Measurements from ENCODE around the gene CPEB2.
A peak's percentile ranks its signal among the peaks of the same experiment; 100 is the strongest.

CPEB2 gene

DNA sequence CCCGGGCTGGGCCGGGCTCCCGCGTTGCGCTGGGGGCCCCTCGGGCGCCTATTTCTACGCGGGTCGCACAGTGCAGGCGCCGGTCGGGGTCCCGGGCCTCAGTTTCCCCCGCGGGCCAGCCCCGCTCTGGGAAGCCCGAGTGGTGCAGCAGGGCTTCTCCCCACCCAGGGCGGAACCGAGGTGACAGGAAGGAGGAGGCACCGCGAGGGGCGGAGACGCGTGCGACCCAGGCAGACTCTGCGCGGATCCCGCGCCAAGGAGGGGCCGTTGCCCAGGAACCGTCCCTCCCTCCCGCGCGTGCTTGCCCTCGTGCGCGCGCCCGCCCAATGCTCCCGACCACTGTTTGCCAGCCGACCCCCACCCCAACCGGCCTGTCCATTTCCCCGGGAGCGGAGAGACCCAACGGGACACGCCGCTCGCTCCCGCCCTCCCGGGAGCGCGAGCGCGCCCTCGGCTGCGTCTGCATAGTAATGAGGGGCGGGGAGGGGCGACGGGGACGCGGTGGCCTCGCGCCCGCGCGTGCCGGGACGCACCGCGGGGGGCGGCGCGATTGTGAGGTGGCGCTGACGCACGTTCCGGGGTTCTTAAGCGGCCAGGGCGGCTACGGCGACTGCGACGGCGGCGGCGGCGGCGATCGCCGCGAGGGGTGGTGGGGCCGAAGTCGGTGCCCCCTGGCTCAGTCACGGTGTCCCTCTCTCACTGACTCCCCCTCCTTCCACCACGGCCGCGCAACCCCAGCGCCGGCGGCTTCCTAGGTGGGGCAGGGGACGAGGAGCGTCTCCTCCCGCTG is at the start of gene CPEB2:
Gene CPEB2 (plus strand): TSS at position 613 of the 790 bp plus-strand sequence. CDS start 193 bp downstream, outside the sequence.
- peaks cover 0 to 6% (median 3%) of the 10 kb centered on the region in 11 experiments; a peak in 10 of 22 replicates for H3K9me3 ChIP-seq (replicated peaks in 1 of 11)
- H3K4me3 ChIP-seq: peak within 1 kb of the TSS; percentile 80 to 100 (median 92)
- H3K27ac ChIP-seq: peak within 1 kb of the TSS; percentile 92 to 99 (median 95)
- no peak for TF ChIP-seq Cebpa-rat (IDR thresholded peaks at IDR 0.05)
- H3K27me3 ChIP-seq: peaks cover 0 to 32% (median 29%) of the 10 kb centered on the region in 11 experiments; a peak in 19 of 22 replicates
- peak within 1 kb of the TSS; percentile 90 to 99 (median 95) for H3K9ac ChIP-seq
- H3K4me2 ChIP-seq: peak within 1 kb of the TSS; percentile 82 to 99 (median 94)
- H4K20me1 ChIP-seq: peaks cover 20 to 34% (median 23%) of the 10 kb centered on the region in 11 experiments
- peaks cover 0 to under 1% (median 0%) of the 10 kb centered on the region in 11 experiments; a peak in 4 of 22 replicates for H3K36me3 ChIP-seq
- H3K4me1 ChIP-seq: peaks cover 0 to 26% (median 19%) of the 10 kb centered on the region in 10 experiments; a peak in 18 of 20 replicates

DNA sequence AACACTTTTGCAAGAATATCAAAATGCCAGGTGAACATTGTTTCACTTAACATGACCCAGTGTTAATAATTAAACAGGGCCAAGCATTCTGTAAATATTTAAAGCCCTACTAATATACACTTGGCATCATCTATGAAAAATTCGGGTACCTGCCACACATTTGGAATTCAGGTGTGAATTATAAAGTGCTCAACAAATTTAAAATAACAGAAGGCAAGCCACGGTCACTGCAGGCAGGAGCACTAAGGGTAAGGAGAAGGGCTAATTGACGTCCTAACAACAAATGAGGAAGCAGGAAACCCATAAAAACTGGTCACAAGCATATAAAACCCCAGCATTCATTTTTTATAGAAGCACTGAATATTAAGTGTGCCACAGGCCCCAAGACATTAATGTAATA is 43.8 kb upstream of the CPEB2 start:
- Histone ChIP-seq H3K4me2 (no peak overlapping the region), H3K36me3 (no peaks in the 10 kb centered on the region)

GRCh38 chr4:14961292-14961691 is 41.0 kb upstream of the CPEB2 start:
- TF ChIP-seq Cebpa-rat (IDR thresholded peaks at IDR 0.05): no peak
- no peak overlapping the region for H3K27ac ChIP-seq
- no peak overlapping the region for H3K4me3 ChIP-seq
- H3K9me3 ChIP-seq (replicated peaks in 1 of 11): peaks cover 0 to 12% (median 0%) of the 10 kb centered on the region in 11 experiments; a peak in 6 of 22 replicates
- H4K20me1 ChIP-seq: no peaks in the 10 kb centered on the region
- no peak overlapping the region for H3K9ac ChIP-seq
- H3K4me1 ChIP-seq: no peaks in the 10 kb centered on the region
- no peaks in the 10 kb centered on the region for H3K36me3 ChIP-seq
- H3K4me2 ChIP-seq: no peak overlapping the region
- no peaks in the 10 kb centered on the region for H3K27me3 ChIP-seq

More for the DNA sequence above, 43.8 kb upstream of the CPEB2 start:
- no peak for TF ChIP-seq Cebpa-rat (IDR thresholded peaks at IDR 0.05)
- Histone ChIP-seq H3K27me3 (no peaks in the 10 kb centered on the region), H3K4me1 (no peaks in the 10 kb centered on the region), H3K9me3 (replicated peaks in 1 of 11) (peaks cover 0 to 12% (median 0%) of the 10 kb centered on the region in 11 experiments; a peak in 6 of 22 replicates), H4K20me1 (no peaks in the 10 kb centered on the region), H3K9ac (no peak overlapping the region), H3K4me3 (no peak overlapping the region), H3K27ac (no peak overlapping the region)

DNA sequence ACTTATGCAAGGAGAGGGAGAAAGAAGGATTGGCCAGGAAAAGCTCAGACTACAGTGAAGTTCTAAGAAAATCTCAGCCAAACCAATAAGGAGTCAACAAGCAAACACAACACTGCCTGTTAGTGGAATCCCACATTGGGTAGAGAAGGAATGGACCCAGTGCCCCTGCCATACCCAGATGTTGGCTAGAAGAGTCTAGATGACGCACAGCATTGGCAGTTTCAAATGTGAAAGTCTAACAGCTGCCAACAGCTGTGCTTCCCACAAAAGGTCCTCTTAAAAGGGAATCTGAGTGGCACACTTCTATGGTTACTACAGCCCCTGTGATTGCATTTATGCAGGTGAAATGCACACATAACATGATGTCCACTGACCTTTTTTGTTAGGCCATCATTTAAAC is 37.2 kb upstream of the CPEB2 start:
- Histone ChIP-seq H3K27ac (no peak overlapping the region), H3K4me3 (no peak overlapping the region), H3K9ac (no peak overlapping the region)

DNA sequence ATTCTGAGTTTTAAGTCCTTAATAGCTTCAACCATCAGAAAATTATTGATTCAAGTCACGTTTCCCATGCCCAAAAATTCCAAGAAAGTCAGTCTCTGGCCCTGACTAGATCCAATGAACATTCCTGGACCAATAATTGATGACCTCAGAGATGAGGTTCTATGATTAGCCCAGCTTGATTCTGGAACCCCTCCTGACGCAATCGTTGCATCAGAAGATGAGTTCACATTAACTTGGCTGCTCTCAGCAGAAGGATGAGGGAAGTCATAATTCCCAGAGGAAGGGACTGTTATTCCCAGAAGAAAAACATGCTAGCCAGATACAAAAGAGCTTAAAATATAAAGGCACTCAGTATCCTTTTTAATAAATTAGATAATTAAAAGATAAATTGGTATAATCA is 34.3 kb upstream of the CPEB2 start:
- Histone ChIP-seq H3K9ac (no peak overlapping the region), H3K27ac (no peak overlapping the region), H3K4me1 (no peaks in the 10 kb centered on the region), H3K9me3 (replicated peaks in 1 of 11) (peaks cover 0 to 4% (median 0%) of the 10 kb centered on the region in 11 experiments; a peak in 1 of 22 replicates), H3K4me3 (no peak overlapping the region), H3K27me3 (no peaks in the 10 kb centered on the region), H4K20me1 (no peaks in the 10 kb centered on the region), H3K4me2 (no peak overlapping the region), H3K36me3 (no peaks in the 10 kb centered on the region)
- TF ChIP-seq Cebpa-rat (IDR thresholded peaks at IDR 0.05): no peak

More for the DNA sequence above, 37.2 kb upstream of the CPEB2 start:
- Histone ChIP-seq H3K4me1 (no peaks in the 10 kb centered on the region), H3K36me3 (no peaks in the 10 kb centered on the region), H3K27me3 (no peaks in the 10 kb centered on the region), H3K9me3 (replicated peaks in 1 of 11) (peaks cover 0 to 12% (median 0%) of the 10 kb centered on the region in 11 experiments; a peak in 6 of 22 replicates), H3K4me2 (no peak overlapping the region), H4K20me1 (no peaks in the 10 kb centered on the region)
- no peak for TF ChIP-seq Cebpa-rat (IDR thresholded peaks at IDR 0.05)

GRCh38 chr4:14977830-14978229 is 24.5 kb upstream of the CPEB2 start:
- Histone ChIP-seq H4K20me1 (no peaks in the 10 kb centered on the region), H3K4me2 (no peak overlapping the region), H3K9ac (no peak overlapping the region), H3K27me3 (no peaks in the 10 kb centered on the region), H3K4me3 (no peak overlapping the region), H3K27ac (no peak overlapping the region), H3K4me1 (no peaks in the 10 kb centered on the region), H3K9me3 (replicated peaks in 1 of 11) (peaks cover 0 to 10% (median 0%) of the 10 kb centered on the region in 11 experiments; a peak in 2 of 22 replicates), H3K36me3 (no peaks in the 10 kb centered on the region)
- TF ChIP-seq Cebpa-rat (IDR thresholded peaks at IDR 0.05): no peak

GRCh38 chr4:14984448-14984847 is 17.8 kb upstream of the CPEB2 start:
- Histone ChIP-seq H3K27me3 (no peaks in the 10 kb centered on the region), H3K4me1 (no peaks in the 10 kb centered on the region), H3K9ac (no peak overlapping the region), H3K36me3 (no peaks in the 10 kb centered on the region), H3K4me2 (no peak overlapping the region), H3K4me3 (no peak overlapping the region), H3K27ac (no peak overlapping the region), H3K9me3 (replicated peaks in 1 of 11) (no peaks in the 10 kb centered on the region), H4K20me1 (no peaks in the 10 kb centered on the region)
- no peak for TF ChIP-seq Cebpa-rat (IDR thresholded peaks at IDR 0.05)

DNA sequence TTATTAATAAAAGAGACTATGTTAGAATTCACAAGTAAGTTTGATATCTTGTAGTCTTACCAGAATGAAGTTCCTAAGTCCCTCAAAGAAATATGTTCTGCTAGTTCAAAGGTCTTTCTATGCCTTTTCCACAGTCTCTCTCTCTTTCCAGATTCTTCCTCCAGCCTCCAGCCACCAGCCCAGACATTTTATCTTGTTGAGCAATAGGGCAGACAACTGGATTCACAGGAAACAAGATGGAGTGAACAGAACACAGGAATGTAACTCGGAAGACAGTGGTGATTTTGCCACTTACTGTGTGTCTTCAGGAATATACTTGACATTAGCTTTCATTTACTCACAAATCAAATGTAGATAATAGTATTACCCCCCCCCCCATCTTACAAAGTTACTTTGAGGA is 17.1 kb upstream of the CPEB2 start:
- Histone ChIP-seq H3K27ac (no peak overlapping the region), H3K9ac (no peak overlapping the region), H3K4me2 (no peak overlapping the region), H3K4me1 (no peaks in the 10 kb centered on the region), H3K4me3 (no peak overlapping the region), H3K9me3 (replicated peaks in 1 of 11) (no peaks in the 10 kb centered on the region), H4K20me1 (no peaks in the 10 kb centered on the region), H3K27me3 (no peaks in the 10 kb centered on the region), H3K36me3 (no peaks in the 10 kb centered on the region)
- TF ChIP-seq Cebpa-rat (IDR thresholded peaks at IDR 0.05): no peak

DNA sequence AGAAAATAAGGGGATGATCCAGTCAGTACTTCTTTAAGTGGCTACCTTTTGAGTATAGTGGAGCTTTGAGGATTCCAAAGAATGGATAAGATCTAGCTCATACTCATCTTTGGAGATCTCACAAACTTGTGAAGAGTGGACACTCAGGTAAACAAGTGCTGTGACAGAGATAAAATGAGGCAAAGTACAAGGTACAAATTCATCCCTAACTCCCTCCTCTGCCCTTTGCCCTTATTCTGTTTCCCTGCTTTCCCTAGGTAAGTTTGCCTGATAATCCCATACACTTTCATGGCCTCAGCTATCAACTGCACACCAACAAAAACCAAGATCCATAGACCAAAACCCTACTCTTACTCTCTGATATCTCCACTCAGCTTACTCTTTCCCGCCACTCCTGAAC is 16.4 kb upstream of the CPEB2 start:
- no peak for TF ChIP-seq Cebpa-rat (IDR thresholded peaks at IDR 0.05)
- Histone ChIP-seq H4K20me1 (no peaks in the 10 kb centered on the region), H3K4me2 (no peak overlapping the region), H3K4me3 (no peak overlapping the region), H3K9me3 (replicated peaks in 1 of 11) (no peaks in the 10 kb centered on the region), H3K4me1 (no peaks in the 10 kb centered on the region), H3K36me3 (no peaks in the 10 kb centered on the region), H3K27ac (no peak overlapping the region), H3K27me3 (no peaks in the 10 kb centered on the region), H3K9ac (no peak overlapping the region)

DNA sequence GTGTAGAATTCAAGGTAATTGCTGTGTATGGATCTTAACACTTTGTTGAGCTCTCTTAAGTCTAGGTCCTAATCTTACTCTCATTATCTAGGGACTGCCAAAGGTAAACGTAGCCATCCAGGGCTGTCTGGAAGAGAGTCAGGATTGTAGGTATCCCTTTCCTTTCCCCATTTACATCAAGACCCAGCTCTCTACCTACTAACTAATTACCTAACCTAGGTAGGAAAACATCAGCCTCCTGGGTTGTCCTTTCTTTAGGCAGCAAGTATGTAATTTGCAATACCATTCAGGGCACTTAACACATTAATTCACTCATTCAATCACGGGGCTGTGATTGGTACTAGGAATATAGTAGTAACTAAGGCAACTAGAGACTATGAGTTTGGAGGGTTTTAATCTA is 15.2 kb upstream of the CPEB2 start:
- no peak overlapping the region for H3K27ac ChIP-seq
- H3K9ac ChIP-seq: no peak overlapping the region
- no peak for TF ChIP-seq Cebpa-rat (IDR thresholded peaks at IDR 0.05)
- no peaks in the 10 kb centered on the region for H3K4me1 ChIP-seq
- H3K9me3 ChIP-seq (replicated peaks in 1 of 11): no peaks in the 10 kb centered on the region
- H3K4me3 ChIP-seq: no peak overlapping the region
- no peaks in the 10 kb centered on the region for H4K20me1 ChIP-seq
- H3K36me3 ChIP-seq: no peaks in the 10 kb centered on the region
- no peak overlapping the region for H3K4me2 ChIP-seq
- no peaks in the 10 kb centered on the region for H3K27me3 ChIP-seq
